HG03139 (cell line): ENCODE data around the gene TMUB1.

Experiments used
- ATAC-seq: cut with Tn5 transposase; IDR thresholded peaks from one replicate; pipeline ENCODE4 v1.9.1; 2021; ENCODE audit not compliant: unreplicated experiment

The TMUB1 gene

DNA sequence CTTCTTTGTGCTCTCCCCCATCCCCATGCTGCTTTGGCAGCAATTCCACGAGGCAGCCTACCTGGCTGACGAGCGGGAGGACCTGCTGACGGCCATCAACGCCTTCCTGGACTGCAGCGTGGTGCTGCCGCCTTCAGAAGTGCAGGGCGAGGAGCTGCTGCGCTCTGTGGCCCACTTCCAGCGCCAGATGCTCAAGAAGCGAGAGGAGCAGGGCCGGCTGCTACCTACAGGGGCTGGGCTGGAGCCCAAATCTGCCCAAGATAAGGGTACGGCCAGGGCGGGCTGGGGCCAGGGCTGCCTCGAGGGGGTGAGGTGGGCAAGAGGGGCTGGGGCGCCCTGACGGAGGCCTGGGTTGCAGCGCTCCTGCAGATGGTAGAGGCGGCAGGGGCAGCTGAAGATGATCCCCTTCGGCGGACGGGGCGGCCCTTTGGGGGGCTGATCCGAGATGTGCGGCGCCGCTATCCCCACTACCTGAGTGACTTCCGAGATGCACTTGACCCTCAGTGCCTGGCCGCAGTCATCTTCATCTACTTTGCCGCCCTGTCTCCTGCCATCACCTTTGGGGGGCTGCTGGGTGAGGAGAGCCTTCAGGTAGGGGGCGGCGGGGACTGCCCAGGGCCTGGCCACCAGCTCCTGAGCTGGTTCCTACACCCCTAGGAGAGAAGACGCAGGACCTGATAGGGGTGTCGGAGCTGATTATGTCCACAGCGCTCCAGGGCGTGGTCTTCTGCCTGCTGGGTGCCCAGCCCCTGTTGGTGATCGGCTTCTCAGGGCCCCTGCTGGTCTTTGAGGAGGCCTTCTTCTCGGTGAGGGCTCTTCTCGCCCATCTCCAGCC, 12.0 kb downstream of the TMUB1 start:
- no peak for ATAC-seq

GRCh38 chr7:151070574-151070960, 12.7 kb downstream of the TMUB1 start:
- no peak for ATAC-seq

DNA sequence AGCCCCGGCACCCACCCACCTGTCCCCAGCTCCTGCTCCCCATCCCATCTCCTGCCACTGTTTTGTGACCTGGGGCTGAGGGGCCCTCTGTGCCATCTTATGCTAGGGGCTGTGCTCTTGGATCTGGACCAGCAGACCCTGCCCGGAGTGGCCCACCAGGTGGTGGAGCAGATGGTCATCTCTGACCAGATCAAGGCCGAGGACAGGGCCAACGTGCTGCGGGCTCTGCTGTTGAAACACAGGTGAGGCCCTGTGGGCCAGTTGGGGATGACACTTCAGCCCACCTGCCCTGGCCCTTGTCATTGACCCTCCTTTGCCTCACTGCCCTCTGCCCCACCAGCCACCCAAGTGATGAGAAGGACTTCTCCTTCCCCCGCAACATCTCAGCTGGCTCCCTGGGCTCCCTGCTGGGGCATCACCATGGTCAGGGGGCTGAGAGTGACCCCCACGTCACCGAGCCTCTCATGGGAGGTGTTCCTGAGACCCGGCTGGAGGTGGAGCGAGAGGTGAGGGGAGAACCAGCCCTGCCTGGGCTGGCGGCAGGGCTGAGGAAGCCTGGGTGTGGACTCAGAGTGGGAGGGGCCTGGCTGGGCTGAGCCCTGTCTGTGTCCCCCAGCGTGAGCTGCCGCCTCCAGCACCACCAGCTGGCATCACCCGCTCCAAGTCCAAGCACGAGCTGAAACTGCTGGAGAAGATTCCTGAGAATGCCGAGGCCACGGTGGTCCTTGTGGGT, 13.3 kb downstream of the TMUB1 start:
- no peak for ATAC-seq

- no peak for ATAC-seq
Observed at GRCh38 chr7:151068069-151068773, 15.1 kb downstream of the TMUB1 start.

DNA sequence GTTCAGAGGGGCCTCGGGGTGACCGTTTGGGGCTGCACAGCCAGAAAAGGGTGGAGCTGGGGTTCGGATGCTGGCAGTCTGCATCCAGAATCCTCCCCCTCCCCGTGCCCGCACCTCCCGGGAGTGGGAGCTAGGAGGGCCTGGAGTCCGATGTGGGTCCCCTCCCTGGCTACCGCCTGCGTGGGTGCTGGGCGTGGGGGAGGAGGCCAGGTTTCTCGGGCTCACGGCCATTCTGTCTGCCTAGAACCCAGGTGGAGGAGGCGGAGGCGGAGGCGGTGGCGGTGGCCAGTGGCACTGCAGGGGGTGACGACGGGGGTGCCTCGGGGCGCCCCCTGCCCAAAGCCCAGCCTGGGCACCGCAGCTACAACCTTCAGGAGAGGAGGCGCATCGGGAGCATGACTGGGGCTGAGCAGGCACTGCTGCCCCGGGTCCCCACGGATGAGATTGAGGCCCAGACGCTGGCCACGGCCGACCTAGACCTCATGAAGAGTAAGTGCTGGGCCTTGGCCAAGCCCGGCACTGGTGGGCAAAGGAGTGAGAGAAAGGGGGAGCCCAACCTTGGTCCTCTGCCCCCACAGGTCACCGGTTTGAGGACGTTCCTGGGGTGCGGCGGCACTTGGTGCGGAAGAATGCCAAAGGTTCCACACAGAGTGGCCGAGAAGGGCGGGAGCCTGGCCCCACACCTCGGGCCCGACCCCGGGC, 16.9 kb downstream of the TMUB1 start:
- ATAC-seq = no peak

- ATAC-seq = no peak
Observed at GRCh38 chr7:151065516-151065915, 17.8 kb downstream of the TMUB1 start.

DNA sequence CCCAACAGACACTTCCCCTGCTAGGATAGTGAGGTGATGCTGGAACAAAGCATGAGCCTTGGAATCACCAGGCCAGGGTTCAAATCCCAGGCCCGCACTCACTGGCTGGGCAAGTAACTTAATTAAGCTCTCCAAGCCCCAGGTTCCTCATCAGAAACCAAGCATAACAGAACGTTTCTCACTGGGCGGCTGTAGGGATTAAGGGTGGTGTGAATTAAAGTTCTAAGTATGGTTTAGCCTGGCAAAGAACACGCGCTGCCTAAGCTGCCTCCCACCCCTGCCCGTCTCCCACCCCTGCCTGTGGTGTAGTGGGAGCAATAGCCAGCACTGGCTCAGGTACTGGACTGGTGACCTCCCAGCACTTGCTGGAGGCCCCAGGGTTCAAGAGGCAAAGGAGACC, 18.3 kb downstream of the TMUB1 start:
- no peak for ATAC-seq

DNA sequence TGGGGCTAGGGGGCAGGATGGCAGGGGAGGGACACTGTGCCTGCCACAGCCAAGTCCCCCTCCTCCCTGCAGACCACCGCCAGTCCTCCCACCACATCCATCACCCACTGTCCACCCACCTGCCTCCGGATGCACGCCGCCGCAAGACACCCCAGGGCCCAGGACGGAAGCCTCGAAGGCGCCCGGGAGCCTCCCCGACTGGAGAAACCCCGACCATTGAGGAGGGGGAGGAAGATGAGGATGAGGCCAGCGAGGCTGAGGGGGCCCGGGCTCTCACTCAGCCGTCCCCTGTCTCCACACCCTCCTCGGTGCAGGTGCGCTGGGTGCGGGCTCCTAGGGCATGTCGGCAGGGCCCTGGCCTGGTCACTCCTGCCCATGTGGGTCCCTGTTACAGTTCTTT, 18.8 kb downstream of the TMUB1 start:
- ATAC-seq = no peak

DNA sequence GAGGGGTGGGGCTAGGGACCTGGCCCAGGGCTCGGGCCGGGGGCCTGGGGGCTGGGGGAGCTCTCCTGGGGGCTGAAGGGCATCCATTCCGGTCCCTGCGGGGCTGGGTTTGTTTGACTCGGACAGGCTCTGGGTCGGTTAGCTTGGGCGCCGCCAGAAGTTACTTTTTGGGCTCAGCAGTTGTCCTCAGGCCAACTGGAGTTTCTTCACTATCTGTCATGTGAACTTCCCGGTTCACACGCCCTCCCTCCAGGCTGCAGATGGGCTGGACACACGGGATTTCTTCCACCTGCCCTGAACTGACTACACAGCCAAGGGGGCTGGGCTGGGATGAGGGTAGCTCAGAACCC, 20.1 kb downstream of the TMUB1 start:
- no peak for ATAC-seq

DNA sequence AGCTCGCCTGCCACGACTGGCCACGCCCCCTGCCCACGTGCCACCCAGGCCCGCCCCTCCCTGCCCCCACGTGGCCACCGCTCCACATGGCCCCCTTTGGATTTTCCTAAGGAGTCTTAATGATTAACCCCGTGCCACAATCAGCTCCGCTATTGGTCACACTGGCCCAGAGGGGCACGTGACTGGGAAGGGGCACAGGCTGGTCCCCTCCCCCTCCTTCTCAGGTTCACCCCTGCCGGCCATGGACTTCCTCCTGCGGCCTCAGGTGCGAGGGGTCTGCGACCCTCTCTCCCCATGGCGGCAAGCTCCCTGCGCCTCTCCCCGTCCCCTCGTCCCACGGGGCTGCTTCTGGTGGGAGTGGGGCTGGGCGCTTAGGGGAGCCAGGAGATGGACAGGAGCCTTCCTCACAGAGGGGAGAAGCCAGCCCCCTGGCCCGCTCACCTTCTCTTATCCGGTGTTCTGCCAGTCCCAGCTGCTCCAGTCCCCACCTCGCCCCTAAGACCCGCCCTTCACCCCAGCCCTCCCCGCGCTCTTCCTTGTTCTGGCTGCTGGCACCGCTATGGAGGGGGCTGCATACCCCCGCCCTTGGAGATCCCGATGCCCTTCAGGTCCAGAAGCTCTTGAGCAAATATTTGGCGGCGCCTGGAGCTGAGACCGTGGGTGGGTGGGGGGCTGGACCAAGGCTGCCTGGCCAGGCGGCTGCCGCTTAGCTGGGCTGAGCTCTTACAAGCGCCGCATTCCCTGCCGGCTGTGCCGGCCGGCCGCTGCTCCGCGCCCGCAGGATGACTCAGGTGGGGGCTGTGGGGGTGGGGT, 20.7 kb downstream of the TMUB1 start:
- ATAC-seq = no peak

- ATAC-seq = no peak
Observed at GRCh38 chr7:151062111-151062398, 21.2 kb downstream of the TMUB1 start.

DNA sequence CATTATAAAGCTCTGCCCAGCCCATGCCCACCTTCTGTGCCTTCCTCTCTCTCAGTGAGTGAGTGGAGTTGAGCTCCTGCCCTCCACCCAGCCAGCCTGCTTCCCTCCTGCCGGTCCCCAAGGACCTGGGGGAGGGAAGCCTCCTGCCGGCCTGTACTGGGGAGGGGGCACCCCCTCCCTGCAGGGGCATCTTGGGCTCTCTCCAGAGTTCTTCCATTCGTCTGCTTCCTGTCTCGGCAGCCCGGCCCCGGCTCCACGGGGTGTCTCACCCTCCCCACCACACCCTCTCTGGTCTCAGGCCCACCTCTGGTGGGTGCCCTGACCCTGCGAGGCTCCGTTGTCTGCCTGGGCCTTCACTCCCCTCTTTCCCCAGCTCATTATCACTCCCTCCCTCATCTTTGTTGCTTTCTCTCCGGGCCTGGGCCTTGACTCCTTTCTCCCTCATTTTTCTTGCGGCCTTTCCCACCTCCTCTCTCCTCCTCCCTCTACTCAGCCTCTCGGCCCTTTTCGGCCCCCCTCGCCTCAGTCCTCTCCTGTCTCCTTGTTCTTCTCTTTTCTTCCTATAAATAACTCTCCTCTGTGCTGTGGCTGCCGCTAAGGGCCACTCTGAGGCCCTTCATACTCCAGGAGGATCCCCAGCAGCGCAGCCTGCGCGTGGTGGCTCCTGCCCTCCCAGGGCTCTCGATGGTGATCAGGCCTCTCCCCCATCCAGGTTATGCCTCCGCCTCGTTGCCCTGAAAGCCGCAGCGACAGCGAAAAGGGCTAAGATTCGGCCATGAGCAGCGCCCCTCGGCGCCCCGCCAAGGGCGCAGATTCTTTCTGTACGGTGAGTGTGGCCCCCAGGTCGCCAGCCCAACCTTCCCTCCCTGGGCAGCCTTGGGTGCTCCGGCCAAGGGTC, 21.8 kb downstream of the TMUB1 start:
- no peak for ATAC-seq

DNA sequence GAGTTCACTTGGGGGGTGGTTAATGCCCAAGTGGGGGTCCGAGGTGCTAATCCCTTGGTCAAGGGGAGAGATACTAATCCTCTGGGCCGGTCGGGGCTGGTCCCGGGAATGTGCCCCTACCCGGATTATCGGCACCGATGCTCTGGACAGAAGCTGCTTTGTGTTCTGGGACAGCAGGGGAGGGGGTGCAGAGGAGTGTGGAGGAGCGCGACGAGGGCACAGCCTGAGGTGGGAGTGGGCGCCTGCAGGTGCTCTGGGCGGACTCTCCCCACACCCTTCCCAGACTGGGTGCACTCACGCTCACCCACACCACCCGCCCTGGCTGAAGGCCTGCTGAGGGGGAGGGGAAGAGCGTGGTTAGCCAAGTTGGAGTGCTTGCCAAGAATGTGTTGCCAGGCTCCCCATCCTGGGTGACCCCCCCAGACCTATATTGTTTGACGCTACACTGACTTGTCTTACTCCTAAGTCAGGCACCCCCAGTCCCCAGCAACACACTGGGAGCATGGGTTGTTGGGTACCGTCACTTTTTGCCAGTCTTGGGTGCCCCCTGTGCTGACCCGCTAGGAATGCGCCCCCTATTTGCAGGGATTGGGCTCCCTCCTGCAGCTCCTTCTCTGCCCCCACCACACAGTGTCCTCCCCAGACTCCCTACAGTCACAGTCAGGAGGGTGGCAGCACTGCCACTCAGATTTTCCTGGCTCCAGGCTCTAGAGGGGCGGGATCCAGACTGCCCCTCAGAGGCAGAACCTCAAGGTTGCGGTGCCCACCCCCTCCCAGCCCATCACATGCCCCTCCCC, 22.7 kb downstream of the TMUB1 start:
- ATAC-seq = no peak

GRCh38 chr7:151060113-151060415, 23.2 kb downstream of the TMUB1 start:
- ATAC-seq = no peak

- ATAC-seq = no peak
Observed at GRCh38 chr7:151059367-151060112, 23.8 kb downstream of the TMUB1 start, which contains the start of gene SLC4A2. Gene SLC4A2 (plus strand): TSS chr7:151059589. CDS start chr7:151061988, 2,399 bp downstream.

- ATAC-seq = no peak
Observed at GRCh38 chr7:151058781-151059366, 24.4 kb downstream of the TMUB1 start.

GRCh38 chr7:151057989-151058780, 25.1 kb downstream of the TMUB1 start:
- ATAC-seq = peak; percentile 86
